Natural killer cell (primary cell): ENCODE measurements around the gene HSPA4. TPM values are rescaled to one million over a fixed set of nuclear protein-coding genes. Genes with fewer than 3 reads are reported as not detected.

Experiments
- ATAC-seq, 3 donors: fragments of 150-1000 bp in 2 of 3; fragments of 200-7000 bp in 1 of 3; cut with Tn5 transposase; 1 replicate in 1 of 3; 2 replicates in 2 of 3; pipeline ENCODE4 v1.10.0; 2021; ENCODE audit warnings: mild to moderate bottlenecking in 2 of 3, moderate library complexity in 2 of 3
- DNase-seq, 2 donors: peaks; one replicate each; pipeline versions ENCODE4 v3.0.0 to v3.0.0-alpha.2; 2013 to 2021; ENCODE audit warnings: mixed read lengths in 1 of 2
- H3K27ac ChIP-seq: one replicate; pipeline ENCODE4 v1.5.1; 2013; ENCODE audit warnings: mild to moderate bottlenecking, low read length
- H3K27me3 ChIP-seq: one replicate; pipeline ENCODE4 v1.6.1; 2013; ENCODE audit warnings: low read length; ENCODE audit not compliant: control insufficient read depth, insufficient read depth
- H3K36me3 ChIP-seq: one replicate; pipeline ENCODE4 v1.6.1; 2013; ENCODE audit warnings: low read length; ENCODE audit not compliant: control insufficient read depth, insufficient read depth
- H3K4me1 ChIP-seq: one replicate; pipeline ENCODE4 v1.6.1; 2013; ENCODE audit warnings: low read length; ENCODE audit not compliant: control insufficient read depth, insufficient read depth
- H3K4me3 ChIP-seq: one replicate; pipeline ENCODE4 v1.5.1; 2013; ENCODE audit warnings: low read length
- H3K9me3 ChIP-seq: one replicate; pipeline ENCODE4 v1.6.1; 2013; ENCODE audit warnings: low read length; ENCODE audit not compliant: control insufficient read depth, insufficient read depth
- H3K27ac Mint-ChIP-seq, 2 donors: one replicate each; pipeline ENCODE4 v1.8.0; 2022; ENCODE audit warnings: mild to moderate bottlenecking in 2 of 2, mixed read lengths in 2 of 2, moderate library complexity in 1 of 2
- H3K27me3 Mint-ChIP-seq, 2 donors: one replicate each; pipeline ENCODE4 v1.8.0; 2022; ENCODE audit warnings: low read depth in 2 of 2, mixed read lengths in 2 of 2
- H3K36me3 Mint-ChIP-seq: one replicate; pipeline ENCODE4 v1.8.0; 2022; ENCODE audit warnings: mixed read lengths
- H3K4me1 Mint-ChIP-seq, 2 donors: one replicate each; pipeline ENCODE4 v1.8.0; 2022; ENCODE audit warnings: mixed read lengths in 2 of 2
- H3K4me3 Mint-ChIP-seq: one replicate; pipeline ENCODE4 v1.8.0; 2022; ENCODE audit warnings: mild to moderate bottlenecking, moderate library complexity, mixed read lengths
- H3K9me3 Mint-ChIP-seq, 2 donors: one replicate each; pipeline ENCODE4 v1.8.0; 2022; ENCODE audit warnings: mixed read lengths in 2 of 2
- WGBS: methylation state at CpG from one replicate; pipeline ENCODE4 v1.1.7; 2013; ENCODE audit warnings: missing lambda C conversion rate; ENCODE audit not compliant: insufficient coverage; 5-methylcytosine and 5-hydroxymethylcytosine counted together
- intact Hi-C: fragments of 100-400 bp; cut with micrococcal nuclease; formaldehyde crosslinking; loops from one replicate; pipeline ENCODE4 v1.14.2; 2022
- total RNA-seq, 4 donors: library from RNA; stranded (reverse); fragments of 120-200 nt in 1 of 4; gene quantifications; one replicate each; pipeline versions ENCODE4 v1.2.3 to v1.2.4, GENCODE V29; 2013 to 2022
- TF ChIP-seq, protein P1 (sequence below): fragments of 200-600 bp; IDR thresholded peaks from one replicate; pipeline ENCODE4 v1.8.0; 2022; ENCODE audit warnings: antibody characterized with exemption

Gene HSPA4
- total RNA-seq, 3 donors from 2014 or later (not counting 1 experiment from before 2014, with no cell fraction given) = 38.3 to 58.6 (median 43.0) TPM

DNA sequence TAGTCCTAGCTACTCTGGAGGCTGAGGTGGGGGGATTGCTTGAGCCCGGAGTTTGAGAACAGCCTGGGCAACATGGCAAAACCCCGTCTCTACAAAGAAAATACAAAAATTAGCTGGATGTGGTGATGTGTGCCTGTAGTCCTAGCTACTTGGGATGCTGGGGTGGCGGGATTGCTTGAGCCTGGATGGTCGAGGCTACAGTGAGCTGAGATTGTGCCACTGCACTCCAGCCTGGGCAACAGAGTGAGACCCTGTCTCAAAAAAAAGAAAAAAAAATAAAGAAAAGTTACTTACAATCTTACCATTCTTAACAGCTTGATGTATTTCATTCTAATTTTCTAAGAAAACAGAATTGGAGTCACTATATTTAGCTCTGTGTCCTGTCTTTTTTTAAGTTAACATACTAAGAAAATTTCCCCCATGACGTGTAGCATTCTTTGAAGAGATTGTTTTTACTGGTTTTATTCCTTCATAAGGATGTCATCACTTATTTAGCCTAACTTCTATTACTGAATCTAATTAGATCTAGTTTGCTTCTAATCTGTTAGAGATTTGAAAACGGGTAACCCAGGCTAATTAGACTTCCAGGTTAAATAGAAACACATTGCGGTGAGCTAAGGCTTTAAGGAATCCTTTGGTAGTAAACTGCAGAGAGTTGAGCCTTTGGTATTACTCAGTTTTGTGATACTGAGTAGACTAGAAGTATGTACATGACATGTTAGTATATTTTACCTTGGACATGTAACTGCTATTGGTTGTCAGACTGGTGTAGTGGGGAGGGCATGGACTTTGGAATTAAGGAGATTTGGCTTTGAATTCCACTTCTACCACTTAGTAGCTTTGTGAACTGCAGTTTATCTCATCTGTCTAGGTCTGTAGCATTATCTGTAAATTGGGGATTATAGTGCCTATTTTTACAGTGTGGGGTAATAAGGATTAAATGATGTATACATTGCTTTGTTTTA lies 24.0 kb downstream of the HSPA4 start:
- no peak for DNase-seq
- no peak overlapping the region for H3K4me3 ChIP-seq
- no peaks in the 10 kb centered on the region for H3K4me1 ChIP-seq
- H3K36me3 Mint-ChIP-seq = peaks cover 16% of the 10 kb centered on the region
- no peak for ATAC-seq
- no peak overlapping the region for H3K4me3 Mint-ChIP-seq
- intact Hi-C loops = no loop called here
- no peaks in the 10 kb centered on the region for H3K9me3 Mint-ChIP-seq
- H3K27me3 Mint-ChIP-seq = no peaks in the 10 kb centered on the region
- over 99% methylated on average over 6 of the region's 7 CpGs for WGBS
- peak overlapping the region in 1 of 2 donors; percentile 2 for H3K27ac Mint-ChIP-seq
- H3K27me3 ChIP-seq = no peaks in the 10 kb centered on the region
- no peak overlapping the region for H3K27ac ChIP-seq
- H3K4me1 Mint-ChIP-seq = peaks cover 8 to 29% of the 10 kb centered on the region in 2 donors
- TF ChIP-seq, protein P1, sequence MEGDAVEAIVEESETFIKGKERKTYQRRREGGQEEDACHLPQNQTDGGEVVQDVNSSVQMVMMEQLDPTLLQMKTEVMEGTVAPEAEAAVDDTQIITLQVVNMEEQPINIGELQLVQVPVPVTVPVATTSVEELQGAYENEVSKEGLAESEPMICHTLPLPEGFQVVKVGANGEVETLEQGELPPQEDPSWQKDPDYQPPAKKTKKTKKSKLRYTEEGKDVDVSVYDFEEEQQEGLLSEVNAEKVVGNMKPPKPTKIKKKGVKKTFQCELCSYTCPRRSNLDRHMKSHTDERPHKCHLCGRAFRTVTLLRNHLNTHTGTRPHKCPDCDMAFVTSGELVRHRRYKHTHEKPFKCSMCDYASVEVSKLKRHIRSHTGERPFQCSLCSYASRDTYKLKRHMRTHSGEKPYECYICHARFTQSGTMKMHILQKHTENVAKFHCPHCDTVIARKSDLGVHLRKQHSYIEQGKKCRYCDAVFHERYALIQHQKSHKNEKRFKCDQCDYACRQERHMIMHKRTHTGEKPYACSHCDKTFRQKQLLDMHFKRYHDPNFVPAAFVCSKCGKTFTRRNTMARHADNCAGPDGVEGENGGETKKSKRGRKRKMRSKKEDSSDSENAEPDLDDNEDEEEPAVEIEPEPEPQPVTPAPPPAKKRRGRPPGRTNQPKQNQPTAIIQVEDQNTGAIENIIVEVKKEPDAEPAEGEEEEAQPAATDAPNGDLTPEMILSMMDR = no peak
- H3K9me3 ChIP-seq = no peaks in the 10 kb centered on the region
- peaks cover 40% of the 10 kb centered on the region for H3K36me3 ChIP-seq

DNA sequence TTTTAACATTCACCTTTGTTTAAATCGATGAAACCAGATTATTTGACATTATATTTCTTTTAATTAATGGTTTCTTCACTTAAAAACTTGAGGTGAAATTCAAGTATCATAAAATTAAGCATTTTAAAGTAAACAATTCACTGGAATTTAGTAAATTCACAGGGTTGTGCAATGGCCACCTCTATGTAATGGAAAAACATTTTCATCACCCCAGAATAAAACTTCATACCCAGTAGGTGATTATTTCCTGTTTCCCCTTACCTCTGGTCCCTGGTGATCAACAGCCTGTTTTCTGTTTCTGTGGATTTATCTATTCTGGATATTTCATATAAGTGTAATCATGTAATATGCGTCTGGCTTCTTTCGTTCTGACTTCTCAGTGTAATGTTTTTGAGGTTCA lies 27.2 kb downstream of the HSPA4 start:
- H3K4me1 ChIP-seq = no peaks in the 10 kb centered on the region
- peaks cover 33% of the 10 kb centered on the region for H3K36me3 ChIP-seq
- no peaks in the 10 kb centered on the region for H3K9me3 ChIP-seq
- intact Hi-C loops = no loop called here
- H3K4me1 Mint-ChIP-seq = peaks cover 15 to 23% of the 10 kb centered on the region in 2 donors
- no peaks in the 10 kb centered on the region for H3K27me3 Mint-ChIP-seq
- H3K27ac Mint-ChIP-seq = peak overlapping the region; percentile 1 to 36
- WGBS = no CpG with 5 or more reads among the region's 3 CpGs
- DNase-seq (no peak), ATAC-seq (no peak)
- H3K4me3 ChIP-seq = no peak overlapping the region
- H3K9me3 Mint-ChIP-seq = no peaks in the 10 kb centered on the region
- TF ChIP-seq, protein P1 = no peak
- no peak overlapping the region for H3K4me3 Mint-ChIP-seq
- no peak overlapping the region for H3K27ac ChIP-seq
- no peaks in the 10 kb centered on the region for H3K27me3 ChIP-seq
- H3K36me3 Mint-ChIP-seq = peaks cover 16% of the 10 kb centered on the region

DNA sequence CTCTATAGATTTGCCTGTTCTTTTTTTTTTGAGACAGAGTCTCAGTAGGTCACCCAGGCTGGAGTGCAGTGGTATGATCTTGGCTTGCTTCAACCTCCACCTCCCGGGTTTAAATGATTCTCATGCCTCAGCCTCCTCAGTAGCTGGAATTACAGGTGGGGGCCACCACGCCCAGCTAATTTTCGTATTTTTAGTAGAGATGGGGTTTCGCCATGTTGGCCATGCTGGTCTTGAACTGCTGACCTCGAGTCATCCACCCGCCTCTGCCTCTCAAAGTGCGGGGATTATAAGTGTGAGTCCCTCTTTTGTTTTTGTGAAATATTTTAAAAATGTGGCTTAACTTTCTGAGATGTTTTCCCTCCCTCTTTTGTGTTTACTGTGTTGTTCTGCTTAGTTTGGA lies 29.2 kb downstream of the HSPA4 start:
- WGBS = 96% methylated on average over 7 of the region's 7 CpGs
- H3K4me3 Mint-ChIP-seq = no peak overlapping the region
- H3K27me3 ChIP-seq = no peaks in the 10 kb centered on the region
- H3K27ac Mint-ChIP-seq = peak overlapping the region; percentile 22 to 37
- H3K27me3 Mint-ChIP-seq = no peaks in the 10 kb centered on the region
- no peak overlapping the region for H3K27ac ChIP-seq
- no peak overlapping the region for H3K4me3 ChIP-seq
- no peak for ATAC-seq
- no peaks in the 10 kb centered on the region for H3K9me3 Mint-ChIP-seq
- TF ChIP-seq, protein P1 = no peak
- H3K4me1 Mint-ChIP-seq = peaks cover 10 to 23% of the 10 kb centered on the region in 2 donors
- H3K9me3 ChIP-seq = no peaks in the 10 kb centered on the region
- peaks cover 30% of the 10 kb centered on the region for H3K36me3 ChIP-seq
- peaks cover 6% of the 10 kb centered on the region for H3K36me3 Mint-ChIP-seq
- intact Hi-C loops = no loop called here
- H3K4me1 ChIP-seq = no peaks in the 10 kb centered on the region
- no peak for DNase-seq
